ENCODE measurements around the gene CCDC201.

- TF ChIP-seq CTCF (IDR thresholded peaks at IDR 0.05), result no peak
- no peak for TF ChIP-seq POLR2A (IDR thresholded peaks at IDR 0.05)
- no peak for TF ChIP-seq EP300 (IDR thresholded peaks at IDR 0.05)
These were observed 48.5 kb upstream of the CCDC201 start for GRCh38 chr7:45921381-45921698.
